GM19351 (cell line): ENCODE data around the gene DNASE2.

Experiments used
- ATAC-seq: cut with Tn5 transposase; IDR thresholded peaks from one replicate; pipeline ENCODE4 v1.9.1; 2021; ENCODE audit warnings: mild to moderate bottlenecking, moderate library complexity; ENCODE audit not compliant: unreplicated experiment

Gene DNASE2

GRCh38 chr19:12834976-12835757 is 46.1 kb downstream of the DNASE2 start:
- ATAC-seq, result no peak

GRCh38 chr19:12834566-12834943 is 46.7 kb downstream of the DNASE2 start, which contains the start of gene RTBDN:
RTBDN (minus strand) TSS chr19:12834579; CDS start chr19:12829979, 4,600 bp downstream.
- no peak for ATAC-seq

- ATAC-seq, result no peak
Measured at GRCh38 chr19:12833738-12834565, 47.3 kb downstream of the DNASE2 start.

- ATAC-seq, result no peak
Measured at GRCh38 chr19:12833418-12833737, 47.9 kb downstream of the DNASE2 start.

DNA sequence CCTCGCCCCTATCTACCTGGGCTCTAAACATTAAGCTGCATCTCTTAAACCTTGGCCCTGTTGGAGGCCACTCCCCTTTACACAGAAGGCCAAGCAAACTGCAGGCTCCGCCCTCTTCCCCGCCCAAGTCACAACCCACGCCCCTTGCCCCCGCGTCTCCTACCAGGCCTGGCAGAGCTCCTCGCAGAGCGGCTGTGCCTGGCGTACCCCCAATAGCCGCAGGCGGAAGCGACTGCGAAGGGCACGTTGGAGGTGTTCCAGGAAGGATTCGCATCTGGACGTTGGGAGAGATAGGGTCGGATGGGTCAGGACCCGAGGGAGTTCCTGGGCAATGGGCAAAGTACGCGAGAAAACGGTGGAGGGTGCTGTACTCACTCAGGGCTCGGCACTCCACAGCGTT is 52.8 kb downstream of the DNASE2 start:
- no peak for ATAC-seq

DNA sequence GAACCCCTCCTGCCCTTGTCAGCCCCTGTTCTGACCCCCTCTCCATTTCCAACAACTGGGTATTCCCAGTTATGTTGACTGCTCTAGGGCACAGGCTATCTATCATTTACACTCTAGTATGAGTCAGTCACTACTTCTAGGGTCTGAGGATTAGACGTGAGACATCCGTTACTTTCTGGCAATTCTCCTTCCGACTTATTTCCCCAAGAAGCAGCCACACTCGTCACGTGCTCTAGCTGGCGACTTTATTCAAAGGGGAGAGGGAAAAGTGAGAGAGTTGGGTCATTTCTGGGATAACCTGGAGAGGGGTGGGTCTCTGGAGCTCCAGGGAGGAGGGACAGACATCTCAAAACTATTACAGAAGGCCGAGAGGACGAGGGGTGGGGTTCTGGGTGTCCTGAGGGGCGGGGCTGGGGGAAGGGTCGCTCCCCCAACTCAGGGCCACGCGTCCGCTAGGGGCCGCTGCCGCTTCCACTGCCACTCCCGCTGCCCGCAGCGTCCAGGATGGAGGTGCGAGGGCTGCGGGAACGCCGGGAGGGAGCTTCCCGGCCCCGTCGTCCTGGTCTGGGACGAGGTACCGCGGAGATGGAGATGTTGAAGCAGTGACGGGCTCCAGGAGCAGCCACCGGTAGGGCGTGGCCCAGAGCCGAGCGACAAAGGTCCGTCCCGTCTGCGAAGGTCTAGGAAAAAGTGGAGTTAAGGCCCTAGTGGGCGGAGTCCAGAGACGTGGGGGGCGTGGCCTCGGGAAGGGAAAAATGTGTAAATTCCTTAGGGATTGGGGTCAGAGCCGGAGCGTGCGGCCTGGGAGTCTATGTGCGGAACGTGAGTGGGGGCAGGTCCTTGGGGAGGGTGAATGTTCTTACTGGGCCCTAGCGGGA is 55.8 kb downstream of the DNASE2 start:
- ATAC-seq, result no peak
